ENCODE data around the gene PDE1A.

DNA sequence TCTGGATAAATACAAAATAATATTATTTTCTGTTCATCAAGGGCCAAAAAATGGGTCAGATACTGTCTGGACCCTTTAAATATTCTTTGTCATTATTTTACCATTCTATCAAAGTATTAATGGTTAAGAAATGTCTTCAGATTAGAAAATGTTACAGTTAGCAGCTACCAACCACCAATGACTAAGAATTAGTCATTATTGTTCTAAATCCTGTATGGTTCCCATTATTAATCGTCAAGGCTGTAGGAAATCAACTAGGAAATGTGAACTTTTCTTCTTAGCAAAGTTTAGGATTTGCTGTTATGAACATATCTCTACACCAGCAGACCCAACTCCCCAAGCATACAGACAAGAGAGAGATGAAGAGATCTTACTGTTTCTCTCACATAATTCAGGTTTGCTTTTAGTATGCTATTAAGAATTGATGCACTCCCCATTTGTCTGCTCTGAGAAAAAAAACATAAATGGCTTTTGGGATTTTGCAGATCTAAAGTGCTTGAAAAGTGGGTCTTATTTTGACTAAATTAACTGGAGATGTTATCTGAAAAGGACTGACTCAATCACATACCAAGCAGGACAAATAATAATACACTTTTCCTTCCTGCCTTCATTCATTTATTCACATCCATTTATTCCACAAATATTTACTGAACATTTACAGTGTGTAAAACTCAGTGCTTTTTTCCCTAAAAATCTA lies 293.5 kb downstream of the PDE1A start:
- TF ChIP-seq, protein P1, sequence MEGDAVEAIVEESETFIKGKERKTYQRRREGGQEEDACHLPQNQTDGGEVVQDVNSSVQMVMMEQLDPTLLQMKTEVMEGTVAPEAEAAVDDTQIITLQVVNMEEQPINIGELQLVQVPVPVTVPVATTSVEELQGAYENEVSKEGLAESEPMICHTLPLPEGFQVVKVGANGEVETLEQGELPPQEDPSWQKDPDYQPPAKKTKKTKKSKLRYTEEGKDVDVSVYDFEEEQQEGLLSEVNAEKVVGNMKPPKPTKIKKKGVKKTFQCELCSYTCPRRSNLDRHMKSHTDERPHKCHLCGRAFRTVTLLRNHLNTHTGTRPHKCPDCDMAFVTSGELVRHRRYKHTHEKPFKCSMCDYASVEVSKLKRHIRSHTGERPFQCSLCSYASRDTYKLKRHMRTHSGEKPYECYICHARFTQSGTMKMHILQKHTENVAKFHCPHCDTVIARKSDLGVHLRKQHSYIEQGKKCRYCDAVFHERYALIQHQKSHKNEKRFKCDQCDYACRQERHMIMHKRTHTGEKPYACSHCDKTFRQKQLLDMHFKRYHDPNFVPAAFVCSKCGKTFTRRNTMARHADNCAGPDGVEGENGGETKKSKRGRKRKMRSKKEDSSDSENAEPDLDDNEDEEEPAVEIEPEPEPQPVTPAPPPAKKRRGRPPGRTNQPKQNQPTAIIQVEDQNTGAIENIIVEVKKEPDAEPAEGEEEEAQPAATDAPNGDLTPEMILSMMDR (conservative IDR thresholded peaks at IDR 0.05), result no peak
- TF ChIP-seq EZH2 (IDR thresholded peaks at IDR 0.05; ENCODE audit: low read depth), result no peak
